Mesodermal cell (in vitro differentiated cells): ENCODE results near the gene CD200R1L.
A peak's percentile ranks its signal among the peaks of the same experiment; 100 is the strongest.

ENCODE experiments used
- H3K27ac ChIP-seq: 2 replicates; pipeline ENCODE4 v1.7.0; 2013; ENCODE audit warnings: mild to moderate bottlenecking, low read depth, low read length, moderate library complexity; ENCODE audit not compliant: severe bottlenecking
- H3K36me3 ChIP-seq: 2 replicates; pipeline ENCODE4 v1.7.1; 2013; ENCODE audit warnings: mild to moderate bottlenecking, low read length, moderate library complexity; ENCODE audit not compliant: control insufficient read depth, insufficient read depth
- H3K4me1 ChIP-seq: one replicate; pipeline ENCODE4 v1.7.1; 2013; ENCODE audit warnings: mild to moderate bottlenecking, low read length; ENCODE audit not compliant: insufficient read depth, control insufficient read depth, poor library complexity, severe bottlenecking
- H3K4me3 ChIP-seq: 2 replicates; pipeline ENCODE4 v1.7.0; 2013; ENCODE audit warnings: low read length, control low read depth, mild to moderate bottlenecking; ENCODE audit not compliant: insufficient read depth, poor library complexity, severe bottlenecking; ENCODE audit errors: extremely low read depth
- H3K9me3 ChIP-seq: 2 replicates; pipeline ENCODE4 v1.7.1; 2013; ENCODE audit warnings: mild to moderate bottlenecking, low read length, moderate library complexity; ENCODE audit not compliant: control insufficient read depth
- WGBS, 2 experiments: methylation state at CpG; one replicate each; pipeline ENCODE4 v1.1.5; 2013; ENCODE audit warnings: missing lambda C conversion rate in 2 of 2; ENCODE audit not compliant: insufficient coverage in 2 of 2; 5-methylcytosine and 5-hydroxymethylcytosine counted together

CD200R1L gene

GRCh38 chr3:112807685-112808084 is 39.0 kb downstream of the CD200R1L start:
- no peaks in the 10 kb centered on the region for H3K36me3 ChIP-seq
- no peak overlapping the region for H3K27ac ChIP-seq
- no peaks in the 10 kb centered on the region for H3K4me1 ChIP-seq
- no peaks in the 10 kb centered on the region for H3K9me3 ChIP-seq
- no peak overlapping the region for H3K4me3 ChIP-seq
- WGBS, 2 experiments, result 85% methylated on average over 3 of the region's 4 CpGs; no CpG with 5 or more reads in 1 of the 2 experiments

- H3K9me3 ChIP-seq, result no peaks in the 10 kb centered on the region
These were observed 39.8 kb downstream of the CD200R1L start for GRCh38 chr3:112806903-112807302.

GRCh38 chr3:112805126-112805525 is 41.5 kb downstream of the CD200R1L start:
- Histone ChIP-seq H3K4me1 (peaks cover 4% of the 10 kb centered on the region), H3K9me3 (no peaks in the 10 kb centered on the region), H3K36me3 (no peaks in the 10 kb centered on the region), H3K27ac (no peak overlapping the region), H3K4me3 (no peak overlapping the region)
- WGBS, 2 experiments, result 83 to 100% methylated on average over 2 of the region's 5 CpGs

More at GRCh38 chr3:112806903-112807302, 39.8 kb downstream of the CD200R1L start:
- H3K36me3 ChIP-seq, result no peaks in the 10 kb centered on the region
- no peaks in the 10 kb centered on the region for H3K4me1 ChIP-seq
- no peak overlapping the region for H3K4me3 ChIP-seq
- no peak overlapping the region for H3K27ac ChIP-seq
- 78 to 89% methylated on average over 4 of the region's 5 CpGs for WGBS, 2 experiments

- Histone ChIP-seq H3K4me3 (no peak overlapping the region), H3K4me1 (peaks cover 10% of the 10 kb centered on the region), H3K36me3 (no peaks in the 10 kb centered on the region), H3K27ac (no peak overlapping the region), H3K9me3 (no peaks in the 10 kb centered on the region)
- 85 to 100% methylated on average over 1 of the region's 1 CpG for WGBS, 2 experiments
These were observed 42.6 kb downstream of the CD200R1L start for GRCh38 chr3:112804021-112804420.

GRCh38 chr3:112803467-112803866 is 43.2 kb downstream of the CD200R1L start:
- peaks cover 10% of the 10 kb centered on the region for H3K4me1 ChIP-seq
- no peak overlapping the region for H3K27ac ChIP-seq
- WGBS, 2 experiments, result 100% methylated on average over 1 of the region's 2 CpGs; no CpG with 5 or more reads in 1 of the 2 experiments
- H3K36me3 ChIP-seq, result no peaks in the 10 kb centered on the region
- no peak overlapping the region for H3K4me3 ChIP-seq
- H3K9me3 ChIP-seq, result no peaks in the 10 kb centered on the region

GRCh38 chr3:112802338-112802737 is 44.3 kb downstream of the CD200R1L start:
- Histone ChIP-seq H3K4me3 (no peak overlapping the region), H3K27ac (no peak overlapping the region), H3K36me3 (no peaks in the 10 kb centered on the region), H3K9me3 (no peaks in the 10 kb centered on the region), H3K4me1 (peaks cover 10% of the 10 kb centered on the region)

- no peak overlapping the region for H3K27ac ChIP-seq
- H3K9me3 ChIP-seq, result no peaks in the 10 kb centered on the region
- H3K4me3 ChIP-seq, result no peak overlapping the region
- H3K4me1 ChIP-seq, result peaks cover 10% of the 10 kb centered on the region
- no peaks in the 10 kb centered on the region for H3K36me3 ChIP-seq
These were observed 46.7 kb downstream of the CD200R1L start for GRCh38 chr3:112799946-112800345.

GRCh38 chr3:112794622-112795172 is 52.0 kb downstream of the CD200R1L start:
- H3K27ac ChIP-seq, result peak overlapping the region; percentile 72
- H3K4me3 ChIP-seq, result no peak overlapping the region
- 80 to 87% methylated on average over 3 to 4 of the region's 6 CpGs for WGBS, 2 experiments

GRCh38 chr3:112793326-112794081 is 53.2 kb downstream of the CD200R1L start:
- Histone ChIP-seq H3K27ac (peak overlapping the region; percentile 72), H3K9me3 (peaks cover 6% of the 10 kb centered on the region), H3K36me3 (no peaks in the 10 kb centered on the region), H3K4me3 (no peak overlapping the region), H3K4me1 (peaks cover 21% of the 10 kb centered on the region)
- WGBS, 2 experiments, result 89% methylated on average over 2 of the region's 3 CpGs; no CpG with 5 or more reads in 1 of the 2 experiments

More at GRCh38 chr3:112794622-112795172, 52.0 kb downstream of the CD200R1L start:
- Histone ChIP-seq H3K4me1 (peaks cover 24% of the 10 kb centered on the region), H3K9me3 (peaks cover 4% of the 10 kb centered on the region), H3K36me3 (no peaks in the 10 kb centered on the region)

- Histone ChIP-seq H3K9me3 (peaks cover 20% of the 10 kb centered on the region), H3K27ac (no peak overlapping the region), H3K4me3 (no peak overlapping the region), H3K36me3 (no peaks in the 10 kb centered on the region), H3K4me1 (peaks cover 23% of the 10 kb centered on the region)
- WGBS, 2 experiments, result no CpG with 5 or more reads among the region's 2 CpGs
These were observed 54.9 kb downstream of the CD200R1L start for GRCh38 chr3:112791736-112792135.

- Histone ChIP-seq H3K9me3 (peaks cover 20% of the 10 kb centered on the region), H3K27ac (no peak overlapping the region), H3K4me1 (peaks cover 30% of the 10 kb centered on the region), H3K4me3 (no peak overlapping the region), H3K36me3 (no peaks in the 10 kb centered on the region)
- 76% methylated on average over 1 of the region's 3 CpGs; no CpG with 5 or more reads in 1 of the 2 experiments for WGBS, 2 experiments
These were observed 56.9 kb downstream of the CD200R1L start for GRCh38 chr3:112789787-112790186.
